ENCODE measurements around the gene PARD3B.

The PARD3B gene

DNA sequence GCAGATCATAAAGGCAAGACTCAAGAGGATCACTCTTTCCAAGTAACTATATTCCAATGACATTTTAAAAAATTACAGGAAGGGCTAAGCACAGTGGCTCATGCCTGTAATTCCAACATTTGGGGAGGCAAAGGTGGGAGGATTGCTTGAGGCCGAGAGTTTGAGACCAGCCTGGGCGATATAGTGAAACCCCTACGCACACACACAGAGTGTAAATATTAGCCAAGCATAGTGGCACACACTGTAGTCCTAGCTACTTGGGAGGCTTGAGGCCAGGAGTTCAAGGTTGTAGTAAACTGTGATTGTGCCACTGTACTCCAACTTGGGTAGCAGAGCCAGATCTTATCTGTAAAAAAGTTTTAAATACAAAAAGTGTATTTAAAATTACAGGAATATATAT is 686.8 kb downstream of the PARD3B start:
- no peak for DNase-seq

DNA sequence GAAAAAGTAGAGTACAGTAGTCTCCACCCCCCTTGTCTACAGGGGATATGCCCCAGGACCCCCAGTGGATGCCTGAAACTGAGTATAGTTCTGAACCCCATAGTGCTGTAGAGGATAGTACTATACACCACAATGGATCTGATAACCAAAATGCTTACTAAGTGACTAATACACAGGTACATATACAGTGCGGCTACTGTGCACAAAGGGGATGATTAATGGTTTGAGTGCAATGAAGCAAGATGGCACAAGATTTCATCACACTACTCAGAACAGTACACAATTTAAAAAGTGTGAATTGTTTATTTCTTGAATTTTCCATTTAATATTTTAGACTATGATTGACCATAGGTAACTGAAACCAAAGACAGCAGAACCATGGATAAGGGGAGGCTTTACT is 690.2 kb downstream of the PARD3B start:
- DNase-seq, result no peak

GRCh38 chr2:205237524-205237923 is 692.2 kb downstream of the PARD3B start:
- no peak for DNase-seq

DNA sequence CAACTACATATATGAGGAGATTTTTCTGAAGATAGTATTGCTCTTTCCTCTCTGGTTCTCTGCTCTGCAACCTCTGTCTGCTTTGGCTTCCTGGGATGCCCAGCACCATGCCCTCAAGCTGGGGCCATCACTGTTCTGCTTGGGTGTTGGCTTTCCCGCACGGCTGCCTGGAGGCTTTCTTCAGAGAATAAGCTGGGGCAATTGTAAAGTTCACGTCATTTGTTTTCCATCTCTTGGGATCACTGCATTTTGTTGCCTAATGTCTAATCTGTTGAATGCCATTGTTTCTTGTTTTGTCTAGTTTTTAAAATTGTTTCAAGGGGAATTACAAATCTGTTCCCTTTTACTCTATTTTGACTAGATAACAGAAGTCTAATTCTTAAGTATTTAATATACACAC is 699.7 kb downstream of the PARD3B start:
- no peak for DNase-seq

DNA sequence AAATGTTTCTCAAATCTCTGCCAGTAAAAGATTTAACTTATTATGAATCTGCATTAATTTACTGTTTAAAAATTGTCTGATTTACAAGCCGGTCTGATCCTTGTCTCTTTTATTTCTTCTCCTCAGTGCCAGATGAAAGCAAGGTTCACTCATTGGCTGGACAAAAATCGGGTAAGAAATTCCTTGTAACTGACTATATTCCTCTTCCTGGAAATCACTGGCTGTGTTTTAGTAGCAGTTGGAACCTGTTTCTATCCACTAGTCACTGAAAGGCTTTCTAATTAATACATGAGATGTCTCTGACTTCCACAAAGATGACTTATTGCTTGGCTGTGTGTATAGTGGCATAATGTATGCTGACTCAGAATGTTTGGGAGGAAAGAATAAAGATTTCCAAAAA is 700.4 kb downstream of the PARD3B start:
- no peak for DNase-seq

GRCh38 chr2:205259121-205259520 is 713.8 kb downstream of the PARD3B start:
- no peak for DNase-seq

DNA sequence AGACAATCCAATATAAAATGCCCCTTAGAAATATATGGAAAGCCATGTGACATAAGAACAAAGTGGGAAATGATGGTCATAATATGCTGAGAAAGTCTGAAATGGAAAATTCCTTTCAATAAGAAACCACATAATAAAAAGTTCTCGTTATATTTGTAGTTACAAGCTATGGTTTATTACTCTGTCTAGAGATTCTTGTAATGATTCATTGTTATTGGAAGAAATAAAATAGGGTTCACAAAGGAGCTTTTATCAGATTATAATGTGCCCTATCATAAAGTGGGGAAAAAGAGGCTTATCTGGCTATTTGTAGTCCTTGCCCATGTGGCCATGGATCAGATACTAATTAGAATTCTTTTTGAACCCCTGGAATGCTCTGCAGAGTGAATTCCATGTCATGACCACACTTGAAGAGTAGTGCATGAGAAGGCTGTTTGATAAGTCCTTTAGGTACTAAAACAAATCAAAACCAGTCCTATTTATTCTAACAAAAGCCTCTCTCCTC is 716.3 kb downstream of the PARD3B start:
- DNase-seq, result no peak

- DNase-seq, result no peak
These were observed 722.0 kb downstream of the PARD3B start for GRCh38 chr2:205267323-205267722.

GRCh38 chr2:205270689-205271088 is 725.4 kb downstream of the PARD3B start:
- no peak for DNase-seq

- no peak for DNase-seq
These were observed 727.9 kb downstream of the PARD3B start for GRCh38 chr2:205273148-205273547.

DNA sequence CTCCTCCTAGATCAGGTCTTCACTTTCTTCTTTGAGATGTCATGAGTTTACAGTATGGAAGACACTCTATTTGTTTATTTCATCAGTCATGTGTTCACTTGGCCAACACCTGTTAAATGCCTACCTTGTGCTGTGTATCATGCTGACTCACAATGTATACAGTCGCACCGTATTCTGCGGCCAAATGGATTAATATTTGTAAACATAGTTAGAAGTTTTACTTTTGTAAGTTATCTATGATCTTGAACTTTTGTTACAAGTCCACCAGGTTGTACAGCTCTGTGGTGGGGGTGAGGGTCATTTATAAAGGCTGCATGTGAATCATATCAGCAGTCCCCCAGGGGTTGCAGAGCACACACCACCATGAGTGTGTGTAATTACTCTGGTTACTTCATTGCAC is 728.4 kb downstream of the PARD3B start:
- no peak for DNase-seq

- DNase-seq, result no peak
These were observed 729.5 kb downstream of the PARD3B start for GRCh38 chr2:205274801-205275200.

- no peak for DNase-seq
These were observed 731.0 kb downstream of the PARD3B start for GRCh38 chr2:205276116-205276777.

- no peak for DNase-seq
These were observed 735.4 kb downstream of the PARD3B start for GRCh38 chr2:205280596-205281236.

GRCh38 chr2:205283736-205284270 is 738.5 kb downstream of the PARD3B start:
- no peak for DNase-seq

DNA sequence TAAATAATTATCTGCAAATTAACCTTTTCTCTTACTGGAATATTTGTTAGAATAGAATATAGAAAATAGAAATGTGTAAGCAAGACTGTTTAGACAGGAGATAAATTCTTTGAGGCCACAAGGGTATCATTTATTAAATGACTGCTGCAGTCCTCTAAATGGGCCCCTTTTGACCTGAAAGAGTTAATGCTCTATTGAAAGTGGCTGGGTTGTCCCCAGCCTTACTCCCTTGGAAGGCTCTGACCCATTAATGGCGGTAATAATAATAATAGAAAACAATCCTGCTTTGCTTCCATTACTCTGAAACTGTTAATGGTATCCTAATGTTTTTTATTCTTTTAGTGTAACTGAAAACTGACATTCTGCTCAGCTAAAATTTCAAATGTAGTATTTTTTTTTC is 739.1 kb downstream of the PARD3B start:
- DNase-seq, result no peak

DNA sequence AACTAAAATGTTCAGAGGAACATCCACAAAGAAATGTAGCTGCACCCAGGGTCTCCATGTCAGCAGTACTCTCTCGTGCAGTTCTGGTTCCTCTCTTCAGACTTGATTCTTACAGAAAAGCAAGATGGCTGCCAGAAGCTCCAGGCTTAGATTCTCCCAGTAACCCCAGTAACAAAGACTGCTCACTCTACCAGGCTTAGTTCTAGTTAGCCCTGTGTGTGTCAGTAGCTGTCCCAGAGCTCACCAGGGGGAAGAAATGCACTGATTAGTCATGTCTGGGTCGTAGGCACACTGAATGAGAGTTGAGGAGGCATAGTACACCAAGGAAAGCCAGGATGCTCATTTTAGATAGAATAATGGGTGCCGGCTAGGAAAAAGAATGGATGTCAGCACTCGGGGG is 742.0 kb downstream of the PARD3B start:
- DNase-seq, result no peak

GRCh38 chr2:205288686-205289085 is 743.4 kb downstream of the PARD3B start:
- no peak for DNase-seq

- DNase-seq, result no peak
These were observed 745.0 kb downstream of the PARD3B start for GRCh38 chr2:205290299-205290698.

- no peak for DNase-seq
These were observed 747.5 kb downstream of the PARD3B start for GRCh38 chr2:205292665-205293295.

DNA sequence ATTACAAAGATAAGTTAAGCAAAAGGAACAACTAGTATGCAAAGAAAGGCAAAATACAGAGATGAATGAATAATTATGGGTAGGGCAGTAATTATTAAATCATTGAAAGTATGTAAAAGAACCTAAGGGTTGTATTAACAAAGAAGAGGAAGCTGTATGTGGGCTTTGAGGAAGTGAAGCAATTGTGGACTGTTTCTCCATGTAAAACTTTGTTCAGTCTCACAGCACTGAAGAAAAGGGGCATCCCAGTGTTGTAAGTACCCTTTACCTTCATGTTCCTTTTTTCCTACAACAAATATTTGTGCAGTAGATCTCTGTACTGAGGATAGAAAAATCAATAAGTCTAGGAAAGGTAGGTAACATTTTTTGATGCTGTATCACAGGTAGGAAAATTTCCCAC is 748.3 kb downstream of the PARD3B start:
- DNase-seq, result peak; percentile 77 to 95

DNA sequence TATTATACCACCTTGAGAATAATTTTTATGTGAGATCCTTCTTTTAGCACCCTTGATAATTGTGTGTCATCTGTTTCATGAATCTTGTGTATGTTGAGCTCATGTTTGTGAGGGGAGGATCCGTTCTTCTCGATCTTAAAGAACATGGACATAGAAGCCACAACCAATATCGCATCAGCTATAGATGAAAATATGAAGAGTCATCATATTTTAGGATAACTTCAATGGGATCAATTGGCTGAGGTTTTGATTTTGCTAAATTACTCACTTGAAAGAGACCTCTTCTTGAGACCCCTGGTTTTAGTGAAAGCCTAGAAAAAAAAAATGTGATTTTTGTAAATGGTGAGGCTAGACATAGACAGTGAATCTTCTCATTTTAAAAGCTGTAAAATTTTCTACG is 751.7 kb downstream of the PARD3B start:
- DNase-seq, result no peak

- no peak for DNase-seq
These were observed 752.1 kb downstream of the PARD3B start for GRCh38 chr2:205297368-205297767.

DNA sequence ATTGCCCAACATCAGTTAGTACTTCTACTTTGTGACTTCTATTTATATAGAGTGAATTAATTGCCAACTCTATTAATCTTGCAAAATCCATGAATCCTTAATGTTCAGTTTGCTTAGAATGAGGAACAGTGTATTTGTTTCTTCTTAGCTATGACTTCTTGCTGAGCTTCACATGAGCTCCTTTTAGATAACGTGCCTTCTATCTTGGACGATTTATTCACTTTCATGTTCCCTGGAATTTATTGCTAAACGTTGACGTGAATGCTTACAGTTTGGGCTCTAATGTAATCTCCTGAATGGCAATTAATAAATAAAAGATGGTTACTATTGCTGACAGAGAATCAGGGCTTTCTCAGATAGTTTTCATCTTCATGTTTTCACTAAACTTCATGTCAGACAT is 752.6 kb downstream of the PARD3B start:
- DNase-seq, result no peak
